A549 (cell line): ENCODE measurements around the gene HESX1. TPM values are rescaled to one million over a fixed set of nuclear protein-coding genes. Genes with fewer than 3 reads are reported as not detected.

ENCODE experiments used
- ATAC-seq, 2 experiments: fragments of 200-7000 bp in 1 of 2; fragments of >200 bp in 1 of 2; cut with Nextera tagmentation in 1 of 2; cut with Tn5 transposase in 1 of 2; 3 replicates each; pipeline versions ENCODE4 v1.8.0 to v1.9.1; 2018 to 2020; ENCODE audit warnings: mild to moderate bottlenecking in 1 of 2, moderate library complexity in 1 of 2
- CTCF ChIA-PET: fragments of 300-600 bp; sonication (Branson Sonifier 250); formaldehyde crosslinking; extraction: SDS; loops from one replicate; lab custom pipeline; 2021; ENCODE audit warnings: antibody characterized with exemption, inconsistent platforms; lab: Yijun Ruan, JAX
- POLR2A ChIA-PET: fragments of 350-600 bp; formaldehyde crosslinking; extraction: SDS; loops from one replicate; lab custom pipeline; 2021; ENCODE audit warnings: antibody characterized with exemption, inconsistent platforms; lab: Yijun Ruan, JAX
- DNase-seq, 2 experiments: peaks; one replicate each; pipeline versions ENCODE4 v3.0.0 to v3.0.0-alpha.2; 2011 to 2016; ENCODE audit warnings: low read depth in 1 of 2, low spot score in 1 of 2
- FAIRE-seq: peaks from 2 replicates; lab custom pipeline; 2011; peaks lifted over from hg19 to GRCh38; lab: Jason Lieb, UNC
- H3K27ac ChIP-seq, 2 experiments: fragments of >200 bp; sonication (Bioruptor Twin); formaldehyde crosslinking; 3 replicates each; pipeline ENCODE4 v1.5.1; 2016 to 2017
- H3K4me1 ChIP-seq: fragments of >200 bp; sonication (Bioruptor Twin); formaldehyde crosslinking; 3 replicates; pipeline ENCODE4 v1.6.1; 2016
- H3K4me2 ChIP-seq: fragments of >200 bp; sonication (Bioruptor Twin); formaldehyde crosslinking; 3 replicates; pipeline ENCODE4 v1.6.1; 2016
- H3K4me3 ChIP-seq: fragments of >200 bp; sonication (Bioruptor Twin); formaldehyde crosslinking; 3 replicates; pipeline ENCODE4 v1.5.1; 2016
- H3K9me3 ChIP-seq: fragments of >200 bp; sonication (Bioruptor Twin); formaldehyde crosslinking; 3 replicates; pipeline ENCODE4 v1.6.1; 2016
- BHLHE40 ChIP-seq: IDR thresholded peaks from 2 replicates; pipeline ENCODE4 v1.6.1; 2012; ENCODE audit warnings: low read depth, low read length, inconsistent platforms
- CBX2 ChIP-seq: fragments of 200-600 bp; sonication (generic); IDR thresholded peaks from 2 replicates; pipeline ENCODE4 v1.6.1; 2016; ENCODE audit warnings: low read depth, mild to moderate bottlenecking, borderline replicate concordance
- CEBPB ChIP-seq, 2 experiments: fragments of >200 bp in 1 of 2; sonication (Bioruptor Twin) in 1 of 2; formaldehyde crosslinking in 1 of 2; IDR thresholded peaks; 2 replicates each; pipeline ENCODE4 v1.6.1; 2012 to 2016
- EHMT2 ChIP-seq: fragments of 200-600 bp; sonication (generic); IDR thresholded peaks from 2 replicates; pipeline ENCODE4 v1.6.1; 2016; ENCODE audit warnings: antibody characterized with exemption, low read depth, mild to moderate bottlenecking, moderate library complexity
- EP300 ChIP-seq, 2 experiments: fragments of >200 bp; sonication (Bioruptor Twin); formaldehyde crosslinking; IDR thresholded peaks; 2 replicates in 1 of 2; 3 replicates in 1 of 2; pipeline ENCODE4 v1.6.1; 2016 to 2017
- FOSL2 ChIP-seq, 2 experiments: fragments of 450-650 bp in 1 of 2; fragments of >200 bp in 1 of 2; sonication (Bioruptor Twin) in 1 of 2; formaldehyde crosslinking; IDR thresholded peaks; 2 replicates each; pipeline versions ENCODE4 v1.5.0 to v1.6.1; 2016 to 2020; ENCODE audit warnings: mild to moderate bottlenecking in 1 of 2, moderate library complexity in 1 of 2
- HOXB13 ChIP-seq: fragments of 250-450 bp; sonication (Bioruptor Pico); IDR thresholded peaks from 2 replicates; pipeline ENCODE4 v1.5.0; 2020; ENCODE audit warnings: low read depth, mild to moderate bottlenecking, moderate library complexity
- JUNB ChIP-seq: fragments of >200 bp; sonication (Bioruptor Twin); formaldehyde crosslinking; IDR thresholded peaks from 2 replicates; pipeline ENCODE4 v1.6.1; 2016
- NFE2L2 ChIP-seq: fragments of 150-350 bp; conservative IDR thresholded peaks from 2 replicates; pipeline ENCODE4 v1.6.1; 2014; ENCODE audit warnings: low read length
- NPAS2 ChIP-seq: fragments of 250-450 bp; sonication (Bioruptor Pico); IDR thresholded peaks from 2 replicates; pipeline ENCODE4 v1.8.0; 2022; ENCODE audit warnings: mild to moderate bottlenecking, moderate library complexity, borderline replicate concordance
- POLR2AphosphoS2 ChIP-seq: conservative IDR thresholded peaks from 2 replicates; pipeline ENCODE4 v1.6.1; 2012; ENCODE audit warnings: low read length, improper control_type of control experiment, inconsistent platforms
- RAD21 ChIP-seq, 2 experiments: fragments of >200 bp in 1 of 2; sonication (Bioruptor Twin) in 1 of 2; formaldehyde crosslinking in 1 of 2; IDR thresholded peaks in 1 of 2; conservative IDR thresholded peaks in 1 of 2; 2 replicates in 1 of 2; 3 replicates in 1 of 2; pipeline ENCODE4 v1.6.1; 2012 to 2018; ENCODE audit warnings: inconsistent platforms in 1 of 2
- SMC3 ChIP-seq: fragments of >200 bp; sonication (Bioruptor Twin); formaldehyde crosslinking; IDR thresholded peaks from 3 replicates; pipeline ENCODE4 v1.6.1; 2018; ENCODE audit warnings: inconsistent platforms
- ZC3H11A ChIP-seq: fragments of 450-650 bp; IDR thresholded peaks from 2 replicates; pipeline ENCODE4 v1.6.1; 2014; ENCODE audit warnings: antibody characterized with exemption, mild to moderate bottlenecking
- ZFP36 ChIP-seq: fragments of 450-650 bp; IDR thresholded peaks from 2 replicates; pipeline ENCODE4 v1.6.1; 2014; ENCODE audit warnings: borderline replicate concordance; ENCODE audit not compliant: partially characterized antibody
- ZSCAN20 ChIP-seq: fragments of 250-450 bp; sonication (Bioruptor Pico); IDR thresholded peaks from 2 replicates; pipeline ENCODE4 v1.8.0; 2022; ENCODE audit warnings: mild to moderate bottlenecking, moderate library complexity
- WGBS: methylation state at CpG from one replicate; pipeline ENCODE4 v1.1.6; 2017; ENCODE audit errors: missing lambda C conversion rate; 5-methylcytosine and 5-hydroxymethylcytosine counted together
- polyA plus RNA-seq, 4 experiments: library from polyadenylated mRNA; depleted of rRNA in 3 of 4; stranded (reverse); fragments of >200 nt; fragmentation: RNase III in 1 of 4; extraction: RNeasy Plus Mini Kit Qiagen cat#74134 plus additional on column Dnase treatment in 1 of 4; gene quantifications; 2 replicates in 3 of 4; 3 replicates in 1 of 4; pipeline ENCODE4 v1.2.3, GENCODE V29; 2011 to 2017
- TF ChIP-seq, protein P1 (sequence below): fragments of 200-600 bp; sonication (generic); IDR thresholded peaks from 2 replicates; pipeline ENCODE4 v1.6.1; 2016; ENCODE audit warnings: antibody characterized with exemption, mild to moderate bottlenecking, moderate library complexity
- TF ChIP-seq, protein P2 (sequence below): fragments of >200 bp; sonication (Bioruptor Twin); formaldehyde crosslinking; IDR thresholded peaks from 3 replicates; pipeline ENCODE4 v1.5.1; 2016
- TF ChIP-seq, protein P3 (sequence below): IDR thresholded peaks from 2 replicates; pipeline ENCODE4 v1.6.1; 2012; ENCODE audit warnings: low read depth, borderline replicate concordance

The HESX1 gene
- polyA plus RNA-seq, 2 of the 4 experiments (the other 2 are of a cell fraction): 0.35 to 0.87 TPM

DNA sequence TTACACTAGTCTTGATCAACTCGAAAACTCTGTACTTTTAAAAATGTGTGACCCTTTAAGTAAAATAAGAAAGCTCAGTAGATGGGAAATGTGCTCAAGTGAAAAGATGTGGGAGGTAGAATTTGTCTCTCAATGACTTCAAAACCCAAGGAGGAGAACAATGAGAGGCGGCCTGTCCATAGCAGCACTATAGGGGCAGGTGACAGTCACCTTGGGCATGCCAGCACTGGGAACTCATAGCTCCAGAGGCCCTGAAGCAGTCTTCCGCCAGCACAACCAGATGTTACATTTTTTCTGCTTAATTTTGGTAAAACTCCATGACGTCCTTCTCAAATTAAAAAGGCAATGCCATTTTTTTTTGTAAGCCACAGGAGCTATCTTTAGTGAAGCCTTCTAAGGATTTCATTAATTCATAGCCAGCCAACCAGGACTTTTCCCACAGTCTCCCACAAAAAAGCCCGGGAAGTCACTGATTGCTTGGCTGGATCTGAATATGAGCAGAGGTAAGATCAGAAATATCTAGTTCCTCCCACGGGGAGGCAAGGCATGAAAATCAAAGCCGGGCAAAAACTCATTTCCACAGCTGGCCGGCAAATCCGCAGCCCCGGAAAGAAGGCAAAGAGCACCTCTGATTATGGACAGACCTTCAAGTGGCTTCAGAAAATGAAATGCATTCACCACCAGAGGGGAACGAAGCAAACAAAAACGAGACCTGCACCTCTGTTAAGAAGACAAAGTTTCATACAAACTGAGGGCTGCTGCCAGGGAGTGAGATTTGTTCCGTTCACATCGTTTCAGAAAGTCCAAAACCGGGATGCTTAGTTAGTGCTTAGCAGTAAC, 45.1 kb downstream of the HESX1 start (continued):
- TF ChIP-seq, protein P1, sequence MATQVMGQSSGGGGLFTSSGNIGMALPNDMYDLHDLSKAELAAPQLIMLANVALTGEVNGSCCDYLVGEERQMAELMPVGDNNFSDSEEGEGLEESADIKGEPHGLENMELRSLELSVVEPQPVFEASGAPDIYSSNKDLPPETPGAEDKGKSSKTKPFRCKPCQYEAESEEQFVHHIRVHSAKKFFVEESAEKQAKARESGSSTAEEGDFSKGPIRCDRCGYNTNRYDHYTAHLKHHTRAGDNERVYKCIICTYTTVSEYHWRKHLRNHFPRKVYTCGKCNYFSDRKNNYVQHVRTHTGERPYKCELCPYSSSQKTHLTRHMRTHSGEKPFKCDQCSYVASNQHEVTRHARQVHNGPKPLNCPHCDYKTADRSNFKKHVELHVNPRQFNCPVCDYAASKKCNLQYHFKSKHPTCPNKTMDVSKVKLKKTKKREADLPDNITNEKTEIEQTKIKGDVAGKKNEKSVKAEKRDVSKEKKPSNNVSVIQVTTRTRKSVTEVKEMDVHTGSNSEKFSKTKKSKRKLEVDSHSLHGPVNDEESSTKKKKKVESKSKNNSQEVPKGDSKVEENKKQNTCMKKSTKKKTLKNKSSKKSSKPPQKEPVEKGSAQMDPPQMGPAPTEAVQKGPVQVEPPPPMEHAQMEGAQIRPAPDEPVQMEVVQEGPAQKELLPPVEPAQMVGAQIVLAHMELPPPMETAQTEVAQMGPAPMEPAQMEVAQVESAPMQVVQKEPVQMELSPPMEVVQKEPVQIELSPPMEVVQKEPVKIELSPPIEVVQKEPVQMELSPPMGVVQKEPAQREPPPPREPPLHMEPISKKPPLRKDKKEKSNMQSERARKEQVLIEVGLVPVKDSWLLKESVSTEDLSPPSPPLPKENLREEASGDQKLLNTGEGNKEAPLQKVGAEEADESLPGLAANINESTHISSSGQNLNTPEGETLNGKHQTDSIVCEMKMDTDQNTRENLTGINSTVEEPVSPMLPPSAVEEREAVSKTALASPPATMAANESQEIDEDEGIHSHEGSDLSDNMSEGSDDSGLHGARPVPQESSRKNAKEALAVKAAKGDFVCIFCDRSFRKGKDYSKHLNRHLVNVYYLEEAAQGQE: no peak
- TF ChIP-seq HOXB13 (CRISPR knock-in tag) (no peak), ZFP36 (no peak), CEBPB (IDR thresholded peaks at IDR 0.05) (no peak)

DNA sequence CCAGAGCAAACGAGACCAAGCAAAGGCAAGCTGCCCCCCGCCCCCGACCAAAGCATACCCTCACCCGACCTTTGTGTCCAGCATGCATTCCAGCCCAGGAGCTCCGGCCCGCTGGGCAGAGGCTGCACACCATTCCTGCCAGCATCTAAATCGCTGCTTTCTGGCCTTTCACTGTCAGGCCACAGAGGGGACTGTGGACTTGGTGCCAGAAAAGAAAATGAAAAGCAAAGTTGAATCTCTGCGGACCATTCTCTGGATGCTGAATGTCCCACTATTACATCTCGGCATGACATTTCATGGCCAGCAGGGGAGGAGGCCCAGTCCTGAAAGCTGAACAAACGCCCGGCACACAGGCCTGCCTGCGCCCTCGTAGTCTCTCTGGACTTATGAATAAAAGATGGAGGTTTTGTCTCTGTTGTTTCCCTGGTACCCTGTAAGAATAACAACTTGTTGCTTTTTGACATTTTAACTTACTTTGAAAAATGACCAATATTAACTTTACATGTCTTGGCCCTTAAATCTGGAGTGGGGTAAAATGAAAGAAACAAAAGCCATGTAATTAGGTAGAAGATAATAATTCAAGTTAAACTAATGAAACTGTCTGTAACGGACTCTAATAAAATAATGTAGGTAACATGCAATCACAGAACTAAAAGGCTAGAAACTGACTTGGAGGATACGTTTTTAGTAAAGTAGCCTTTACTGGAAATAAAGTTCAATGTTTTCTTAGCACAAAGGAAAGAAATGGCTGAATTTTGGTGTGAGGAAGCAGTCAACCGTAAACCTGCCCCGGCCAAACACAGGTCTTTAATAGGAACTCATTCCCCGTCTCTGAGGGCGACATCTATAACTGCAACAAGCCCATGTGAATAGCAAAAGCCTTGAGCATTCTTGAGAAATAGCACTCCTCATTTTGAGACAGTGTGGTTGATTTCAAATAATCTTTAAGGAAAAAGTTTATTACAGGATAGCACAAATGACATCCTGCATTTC, 47.3 kb downstream of the HESX1 start:
- TF ChIP-seq CBX2: no peak
- TF ChIP-seq BHLHE40: no peak
- no peak for TF ChIP-seq SMC3
- TF ChIP-seq FOSL2 (IDR thresholded peaks at IDR 0.05): no peak
- TF ChIP-seq FOSL2 (CRISPR knock-in tag; IDR thresholded peaks at IDR 0.05): no peak
- no peak for TF ChIP-seq JUNB
- no peak for TF ChIP-seq ZC3H11A
- TF ChIP-seq ZSCAN20 (CRISPR knock-in tag): no peak
- TF ChIP-seq, protein P2, sequence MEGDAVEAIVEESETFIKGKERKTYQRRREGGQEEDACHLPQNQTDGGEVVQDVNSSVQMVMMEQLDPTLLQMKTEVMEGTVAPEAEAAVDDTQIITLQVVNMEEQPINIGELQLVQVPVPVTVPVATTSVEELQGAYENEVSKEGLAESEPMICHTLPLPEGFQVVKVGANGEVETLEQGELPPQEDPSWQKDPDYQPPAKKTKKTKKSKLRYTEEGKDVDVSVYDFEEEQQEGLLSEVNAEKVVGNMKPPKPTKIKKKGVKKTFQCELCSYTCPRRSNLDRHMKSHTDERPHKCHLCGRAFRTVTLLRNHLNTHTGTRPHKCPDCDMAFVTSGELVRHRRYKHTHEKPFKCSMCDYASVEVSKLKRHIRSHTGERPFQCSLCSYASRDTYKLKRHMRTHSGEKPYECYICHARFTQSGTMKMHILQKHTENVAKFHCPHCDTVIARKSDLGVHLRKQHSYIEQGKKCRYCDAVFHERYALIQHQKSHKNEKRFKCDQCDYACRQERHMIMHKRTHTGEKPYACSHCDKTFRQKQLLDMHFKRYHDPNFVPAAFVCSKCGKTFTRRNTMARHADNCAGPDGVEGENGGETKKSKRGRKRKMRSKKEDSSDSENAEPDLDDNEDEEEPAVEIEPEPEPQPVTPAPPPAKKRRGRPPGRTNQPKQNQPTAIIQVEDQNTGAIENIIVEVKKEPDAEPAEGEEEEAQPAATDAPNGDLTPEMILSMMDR: no peak
- TF ChIP-seq POLR2AphosphoS2: no peak
- no peak for TF ChIP-seq RAD21 (conservative IDR thresholded peaks at IDR 0.05 in 1 of 2, IDR thresholded peaks at IDR 0.05 in 1 of 2)
- no peak for TF ChIP-seq EHMT2
- TF ChIP-seq, protein P3, sequence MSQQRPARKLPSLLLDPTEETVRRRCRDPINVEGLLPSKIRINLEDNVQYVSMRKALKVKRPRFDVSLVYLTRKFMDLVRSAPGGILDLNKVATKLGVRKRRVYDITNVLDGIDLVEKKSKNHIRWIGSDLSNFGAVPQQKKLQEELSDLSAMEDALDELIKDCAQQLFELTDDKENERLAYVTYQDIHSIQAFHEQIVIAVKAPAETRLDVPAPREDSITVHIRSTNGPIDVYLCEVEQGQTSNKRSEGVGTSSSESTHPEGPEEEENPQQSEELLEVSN: no peak
- TF ChIP-seq NFE2L2: no peak
- TF ChIP-seq EP300 (IDR thresholded peaks at IDR 0.05): no peak
- TF ChIP-seq NPAS2 (CRISPR knock-in tag): no peak
- H3K4me1 ChIP-seq: no peaks in the 10 kb centered on the region
- DNase-seq (no peak), ATAC-seq (no peak), FAIRE-seq (no peak)
- WGBS: 85% methylated on average over 19 of the region's 19 CpGs
- POLR2A ChIA-PET: no interaction called here
- H3K27ac ChIP-seq: no peak overlapping the region
- no peaks in the 10 kb centered on the region for H3K9me3 ChIP-seq
- CTCF ChIA-PET: no interaction called here
- no peak overlapping the region for H3K4me2 ChIP-seq
- H3K4me3 ChIP-seq: no peak overlapping the region
